ENCODE measurements around the gene LNPK.

DNA sequence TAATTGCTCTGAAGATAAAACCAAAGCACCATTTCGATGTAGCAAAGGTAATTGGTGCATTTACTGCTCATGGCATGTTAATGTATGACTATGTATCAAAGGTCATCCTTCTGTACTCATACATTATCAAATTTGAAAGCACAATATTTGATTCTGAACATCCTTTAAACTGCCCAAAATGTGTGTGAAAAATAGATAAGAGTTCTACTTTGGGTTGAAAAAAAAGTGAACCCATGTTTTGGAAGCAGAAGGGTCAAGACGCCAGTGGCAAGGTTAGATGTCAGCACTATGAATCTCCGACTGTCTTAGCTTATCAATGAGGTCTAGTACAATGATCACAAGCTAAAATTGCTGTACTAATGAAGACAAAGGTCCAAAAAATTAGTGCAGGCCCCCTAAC, 83.1 kb downstream of the LNPK start:
- TF ChIP-seq, protein P1, sequence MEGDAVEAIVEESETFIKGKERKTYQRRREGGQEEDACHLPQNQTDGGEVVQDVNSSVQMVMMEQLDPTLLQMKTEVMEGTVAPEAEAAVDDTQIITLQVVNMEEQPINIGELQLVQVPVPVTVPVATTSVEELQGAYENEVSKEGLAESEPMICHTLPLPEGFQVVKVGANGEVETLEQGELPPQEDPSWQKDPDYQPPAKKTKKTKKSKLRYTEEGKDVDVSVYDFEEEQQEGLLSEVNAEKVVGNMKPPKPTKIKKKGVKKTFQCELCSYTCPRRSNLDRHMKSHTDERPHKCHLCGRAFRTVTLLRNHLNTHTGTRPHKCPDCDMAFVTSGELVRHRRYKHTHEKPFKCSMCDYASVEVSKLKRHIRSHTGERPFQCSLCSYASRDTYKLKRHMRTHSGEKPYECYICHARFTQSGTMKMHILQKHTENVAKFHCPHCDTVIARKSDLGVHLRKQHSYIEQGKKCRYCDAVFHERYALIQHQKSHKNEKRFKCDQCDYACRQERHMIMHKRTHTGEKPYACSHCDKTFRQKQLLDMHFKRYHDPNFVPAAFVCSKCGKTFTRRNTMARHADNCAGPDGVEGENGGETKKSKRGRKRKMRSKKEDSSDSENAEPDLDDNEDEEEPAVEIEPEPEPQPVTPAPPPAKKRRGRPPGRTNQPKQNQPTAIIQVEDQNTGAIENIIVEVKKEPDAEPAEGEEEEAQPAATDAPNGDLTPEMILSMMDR (IDR thresholded peaks at IDR 0.05): no peak
- TF ChIP-seq EP300 (IDR thresholded peaks at IDR 0.05): no peak
- no peak for TF ChIP-seq POLR2A (IDR thresholded peaks at IDR 0.05)
- no peak for TF ChIP-seq POLR2AphosphoS5 (IDR thresholded peaks at IDR 0.05)
